H1 (cell line): Measurements from ENCODE around the gene FAM219A. TPM values are rescaled to one million over a fixed set of nuclear protein-coding genes. Genes with fewer than 3 reads are reported as not detected.
A peak's percentile ranks its signal among the peaks of the same experiment; 100 is the strongest.

Experiments
- CTCF ChIA-PET: fragments of 300-600 bp; sonication (Branson Sonifier 250); formaldehyde crosslinking; loops from one replicate; lab custom pipeline; 2021; ENCODE audit not compliant: partially characterized antibody; lab: Charles Lee
- POLR2A ChIA-PET: fragments of 300-600 bp; sonication (Branson Sonifier 250); formaldehyde crosslinking; loops from one replicate; lab custom pipeline; 2021; ENCODE audit warnings: inconsistent platforms; ENCODE audit not compliant: partially characterized antibody; lab: Charles Lee
- DNase-seq, 2 experiments: peaks; one replicate each; pipeline versions ENCODE4 v3.0.0 to v3.0.0-alpha.2; 2010 to 2022; ENCODE audit warnings: low spot score in 2 of 2, low read depth in 1 of 2, mixed read lengths in 1 of 2
- FAIRE-seq: peaks from 2 replicates; lab custom pipeline; 2011; peaks lifted over from hg19 to GRCh38; lab: Jason Lieb, UNC
- H2AFZ ChIP-seq: 2 replicates; pipeline ENCODE4 v1.8.1; 2012; ENCODE audit warnings: low read length, inconsistent platforms
- H2AK5ac ChIP-seq: 2 replicates; pipeline ENCODE4 v1.6.1; 2013; ENCODE audit warnings: low read depth, low read length
- H2BK120ac ChIP-seq: replicated peaks from 2 replicates; pipeline ENCODE3; 2013; ENCODE audit warnings: low read depth, low read length, inconsistent platforms
- H2BK12ac ChIP-seq: 2 replicates; pipeline ENCODE4 v1.6.1; 2013; ENCODE audit warnings: low read depth, low read length
- H2BK15ac ChIP-seq: 2 replicates; pipeline ENCODE4 v1.6.1; 2013; ENCODE audit warnings: low read length
- H2BK20ac ChIP-seq: 2 replicates; pipeline ENCODE4 v1.6.1; 2013; ENCODE audit warnings: low read length
- H2BK5ac ChIP-seq: 2 replicates; pipeline ENCODE4 v1.6.1; 2013; ENCODE audit warnings: low read depth, low read length
- H3K14ac ChIP-seq: 2 replicates; pipeline ENCODE4 v1.6.1; 2013; ENCODE audit warnings: inconsistent platforms; ENCODE audit not compliant: insufficient read length
- H3K18ac ChIP-seq: 2 replicates; pipeline ENCODE4 v1.6.1; 2013; ENCODE audit warnings: low read length; ENCODE audit errors: extremely low read depth
- H3K23ac ChIP-seq: 2 replicates; pipeline ENCODE4 v1.6.1; 2013; ENCODE audit warnings: inconsistent platforms; ENCODE audit not compliant: insufficient read length
- H3K23me2 ChIP-seq: 2 replicates; pipeline ENCODE4 v1.6.1; 2013; ENCODE audit warnings: low read depth, low read length
- H3K27ac ChIP-seq: 2 replicates; pipeline ENCODE4 v1.6.1; 2011; ENCODE audit warnings: low read depth, low read length, inconsistent platforms
- H3K27me3 ChIP-seq, 4 experiments: replicated peaks in 1 of 4; 1 replicate in 1 of 4; 2 replicates in 3 of 4; pipeline versions ENCODE4 v1.6.1 to v1.8.1; 2011 to 2013; ENCODE audit warnings: low read length in 3 of 4, mild to moderate bottlenecking in 3 of 4, inconsistent platforms in 2 of 4, mixed read lengths in 2 of 4, moderate library complexity in 1 of 4; ENCODE audit not compliant: control insufficient read depth in 3 of 4, insufficient read depth in 3 of 4; ENCODE audit errors: extremely low read depth in 1 of 4
- H3K36me3 ChIP-seq, 4 experiments: 2 replicates each; pipeline versions ENCODE4 v1.6.1 to v1.8.1; 2011 to 2013; ENCODE audit warnings: mild to moderate bottlenecking in 4 of 4, low read length in 3 of 4, moderate library complexity in 2 of 4, control low read depth in 1 of 4, inconsistent platforms in 1 of 4; ENCODE audit not compliant: insufficient read depth in 4 of 4, control insufficient read depth in 2 of 4
- H3K4ac ChIP-seq: replicated peaks from 2 replicates; pipeline ENCODE3; 2013; ENCODE audit warnings: low read length, low read depth, mixed read lengths, inconsistent platforms; ENCODE audit not compliant: insufficient read length
- H3K4me1 ChIP-seq, 4 experiments: replicated peaks in 1 of 4; 1 replicate in 1 of 4; 2 replicates in 3 of 4; pipeline versions ENCODE4 v1.6.1 to v1.8.1; 2011 to 2013; ENCODE audit warnings: low read length in 3 of 4, inconsistent platforms in 2 of 4, mixed read lengths in 1 of 4; ENCODE audit not compliant: insufficient read depth in 4 of 4, control insufficient read depth in 3 of 4
- H3K4me2 ChIP-seq, 2 experiments: 2 replicates each; pipeline versions ENCODE4 v1.6.1 to v1.8.1; 2011 to 2013; ENCODE audit warnings: low read depth in 2 of 2, low read length in 2 of 2, control low read depth in 1 of 2, inconsistent platforms in 1 of 2, mild to moderate bottlenecking in 1 of 2; ENCODE audit not compliant: insufficient read depth in 1 of 2
- H3K4me3 ChIP-seq, 4 experiments: fragments of 200-600, 300-600 bp in 1 of 4; sonication (generic), shearing (Covaris generic), sonication (Bioruptor Twin) in 1 of 4; 2 replicates each; pipeline versions ENCODE4 v1.5.1 to v1.8.1; 2011 to 2016; ENCODE audit warnings: low read length in 4 of 4, low read depth in 3 of 4, control low read depth in 2 of 4, inconsistent platforms in 2 of 4, mild to moderate bottlenecking in 2 of 4, mixed read lengths in 1 of 4, moderate library complexity in 1 of 4; ENCODE audit not compliant: insufficient read depth in 2 of 4; ENCODE audit errors: extremely low read depth in 1 of 4
- H3K56ac ChIP-seq: replicated peaks from 2 replicates; pipeline ENCODE3; 2013; ENCODE audit warnings: low read depth, mild to moderate bottlenecking, mixed read lengths, low read length, inconsistent platforms; ENCODE audit not compliant: insufficient read length
- H3K79me1 ChIP-seq: 2 replicates; pipeline ENCODE4 v1.6.1; 2013; ENCODE audit warnings: low read depth, low read length, control low read depth
- H3K79me2 ChIP-seq, 2 experiments: 2 replicates each; pipeline versions ENCODE4 v1.6.1 to v1.8.1; 2012 to 2013; ENCODE audit warnings: low read length in 2 of 2, mild to moderate bottlenecking in 2 of 2, inconsistent platforms in 1 of 2; ENCODE audit not compliant: insufficient read depth in 2 of 2, control insufficient read depth in 1 of 2
- H3K9ac ChIP-seq, 4 experiments: replicated peaks in 1 of 4; 1 replicate in 1 of 4; 2 replicates in 3 of 4; pipeline versions ENCODE4 v1.6.1 to v1.8.1; 2011 to 2013; ENCODE audit warnings: low read depth in 3 of 4, low read length in 3 of 4, control low read depth in 2 of 4, mild to moderate bottlenecking in 2 of 4, moderate library complexity in 2 of 4, inconsistent platforms in 1 of 4; ENCODE audit errors: extremely low read depth in 1 of 4
- H3K9me3 ChIP-seq, 2 experiments: 2 replicates each; pipeline versions ENCODE4 v1.6.1 to v1.8.1; 2012 to 2013; ENCODE audit warnings: mild to moderate bottlenecking in 2 of 2, moderate library complexity in 2 of 2, control low read depth in 1 of 2, inconsistent platforms in 1 of 2, low read depth in 1 of 2, low read length in 1 of 2, mixed read lengths in 1 of 2; ENCODE audit not compliant: insufficient read depth in 2 of 2
- H4K20me1 ChIP-seq, 2 experiments: replicated peaks in 1 of 2; 2 replicates each; pipeline versions ENCODE3 to v1.8.1; 2011 to 2013; ENCODE audit warnings: inconsistent platforms in 2 of 2, low read length in 2 of 2, mild to moderate bottlenecking in 1 of 2; ENCODE audit not compliant: insufficient read depth in 2 of 2, control insufficient read depth in 1 of 2
- H4K5ac ChIP-seq: 2 replicates; pipeline ENCODE4 v1.6.1; 2013; ENCODE audit warnings: low read length, low read depth, mixed read lengths, inconsistent platforms; ENCODE audit not compliant: insufficient read length
- H4K8ac ChIP-seq: 2 replicates; pipeline ENCODE4 v1.8.0; 2013; ENCODE audit warnings: mild to moderate bottlenecking, moderate library complexity, low read length, inconsistent platforms; ENCODE audit not compliant: insufficient read depth; ENCODE audit errors: extremely low read depth
- H4K91ac ChIP-seq: replicated peaks from 2 replicates; pipeline ENCODE3; 2013; ENCODE audit warnings: low read length, mixed read lengths, inconsistent platforms; ENCODE audit not compliant: insufficient read length
- CBX8 ChIP-seq: fragments of 300-800, 300-1000 bp; sonication (generic); IDR thresholded peaks from 2 replicates; pipeline ENCODE4 v1.7.1; 2016; ENCODE audit warnings: low read depth, low read length, borderline replicate concordance
- CEBPB ChIP-seq: IDR thresholded peaks from 2 replicates; pipeline ENCODE4 v1.6.1; 2012; ENCODE audit warnings: low read depth, low read length
- JUND ChIP-seq: IDR thresholded peaks from 2 replicates; pipeline ENCODE4 v1.6.1; 2011; ENCODE audit warnings: mild to moderate bottlenecking, improper control_type of control experiment, low read length
- RAD21 ChIP-seq, 2 experiments: IDR thresholded peaks in 1 of 2; conservative IDR thresholded peaks in 1 of 2; 2 replicates each; pipeline ENCODE4 v1.6.1; 2011; ENCODE audit warnings: low read depth in 2 of 2, low read length in 2 of 2, improper control_type of control experiment in 1 of 2, inconsistent platforms in 1 of 2, mild to moderate bottlenecking in 1 of 2, moderate library complexity in 1 of 2
- polyA plus RNA-seq, 7 experiments: library from polyadenylated mRNA; depleted of rRNA in 3 of 7; stranded (reverse) in 5 of 7; unstranded in 2 of 7; fragments of >200 nt in 5 of 7; fragments of 200-250 nt in 2 of 7; gene quantifications; 1 replicate in 5 of 7; 2 replicates in 1 of 7; 4 replicates in 1 of 7; pipeline versions ENCODE4 v1.2.1 to v1.2.3, GENCODE V29; 2011 to 2013; ENCODE audit warnings: missing spikeins in 2 of 7, mixed read lengths in 2 of 7
- total RNA-seq: library from RNA; stranded (reverse); fragmentation: NEBNext Ultra II Directional; extraction: Animal tissue kit (Norgen Biotek cat#: 25700); gene quantifications from 2 replicates; pipeline ENCODE4 v1.2.1, GENCODE V29; 2021
- TF ChIP-seq, protein P1 (sequence below), 3 experiments: IDR thresholded peaks; 1 replicate in 2 of 3; 2 replicates in 1 of 3; pipeline versions ENCODE4 v1.5.1 to v1.6.1; 2011; ENCODE audit warnings: low read length in 3 of 3, mild to moderate bottlenecking in 3 of 3, inconsistent platforms in 2 of 3, low read depth in 1 of 3, moderate library complexity in 1 of 3; ENCODE audit not compliant: insufficient read depth in 1 of 3; ENCODE audit errors: control extremely low read depth in 1 of 3

Gene FAM219A
- total and polyA plus RNA-seq, 2 of the 8 experiments (the other 6 are each of a cell fraction or from before 2014, with no cell fraction given), result 7.7 to 10.4 TPM

DNA sequence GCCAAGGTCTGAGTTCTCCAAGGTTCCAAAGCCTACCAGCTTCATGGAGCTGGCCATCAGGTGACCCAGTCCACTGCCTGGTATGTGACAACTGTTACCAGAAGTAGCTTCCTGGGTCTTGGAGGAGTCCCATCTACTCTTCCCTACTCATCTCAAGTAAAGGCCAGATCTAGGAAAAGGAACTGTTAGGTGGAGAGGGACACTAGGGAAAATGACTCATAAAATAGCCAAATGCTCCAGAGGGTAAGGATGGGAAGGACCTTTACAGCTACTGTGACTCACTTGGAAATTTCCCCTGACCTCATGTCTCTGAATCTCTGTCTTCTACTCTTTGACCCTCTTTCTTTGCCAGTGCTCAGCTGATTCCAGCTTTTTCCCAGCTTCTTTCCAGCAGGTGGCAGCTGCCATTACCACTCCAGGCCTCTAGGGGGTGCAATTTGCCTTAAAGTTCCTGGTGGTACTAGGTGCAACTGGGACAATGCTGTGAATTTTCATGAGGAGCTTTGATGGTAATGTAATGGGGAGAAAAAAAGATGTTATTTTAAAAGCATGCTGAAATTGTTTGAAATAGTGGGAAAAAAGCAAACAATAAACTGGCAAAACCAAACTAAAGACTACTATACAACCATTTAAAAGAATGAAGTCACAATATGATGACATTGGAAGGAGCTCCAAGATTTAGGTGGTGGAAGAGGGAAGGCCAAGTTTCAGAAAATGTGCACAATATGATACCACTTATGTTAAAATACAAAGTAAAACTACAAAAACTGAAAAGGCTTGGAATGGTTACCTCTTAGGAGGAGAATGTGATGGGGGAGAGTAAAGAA lies 54.6 kb downstream of the FAM219A start:
- Histone ChIP-seq H3K79me1 (no peaks in the 10 kb centered on the region), H3K4me1 (no peaks in the 10 kb centered on the region), H3K14ac (no peak overlapping the region), H3K4me3 (no peak overlapping the region), H3K9ac (no peak overlapping the region), H2BK20ac (no peak overlapping the region), H3K4ac (no peak overlapping the region), H4K20me1 (peaks cover 0 to 3% of the 10 kb centered on the region in 2 experiments), H4K91ac (no peak overlapping the region), H2BK120ac (no peak overlapping the region), H3K36me3 (no peaks in the 10 kb centered on the region; a peak in 2 of 8 replicates), H4K8ac (no peak overlapping the region), H2AFZ (no peak overlapping the region), H2AK5ac (no peak overlapping the region), H3K4me2 (no peak overlapping the region), H3K18ac (no peak overlapping the region), H3K79me2 (no peaks in the 10 kb centered on the region), H3K9me3 (no peaks in the 10 kb centered on the region), H3K27me3 (no peaks in the 10 kb centered on the region), H3K56ac (no peak overlapping the region), H2BK5ac (no peak overlapping the region), H2BK12ac (no peak overlapping the region), H3K27ac (no peak overlapping the region), H3K23ac (no peak overlapping the region), H4K5ac (no peak overlapping the region), H3K23me2 (no peaks in the 10 kb centered on the region), H2BK15ac (no peak overlapping the region)
- DNase-seq, result peak in 1 of 2 experiments; percentile 90
- TF ChIP-seq, protein P1, sequence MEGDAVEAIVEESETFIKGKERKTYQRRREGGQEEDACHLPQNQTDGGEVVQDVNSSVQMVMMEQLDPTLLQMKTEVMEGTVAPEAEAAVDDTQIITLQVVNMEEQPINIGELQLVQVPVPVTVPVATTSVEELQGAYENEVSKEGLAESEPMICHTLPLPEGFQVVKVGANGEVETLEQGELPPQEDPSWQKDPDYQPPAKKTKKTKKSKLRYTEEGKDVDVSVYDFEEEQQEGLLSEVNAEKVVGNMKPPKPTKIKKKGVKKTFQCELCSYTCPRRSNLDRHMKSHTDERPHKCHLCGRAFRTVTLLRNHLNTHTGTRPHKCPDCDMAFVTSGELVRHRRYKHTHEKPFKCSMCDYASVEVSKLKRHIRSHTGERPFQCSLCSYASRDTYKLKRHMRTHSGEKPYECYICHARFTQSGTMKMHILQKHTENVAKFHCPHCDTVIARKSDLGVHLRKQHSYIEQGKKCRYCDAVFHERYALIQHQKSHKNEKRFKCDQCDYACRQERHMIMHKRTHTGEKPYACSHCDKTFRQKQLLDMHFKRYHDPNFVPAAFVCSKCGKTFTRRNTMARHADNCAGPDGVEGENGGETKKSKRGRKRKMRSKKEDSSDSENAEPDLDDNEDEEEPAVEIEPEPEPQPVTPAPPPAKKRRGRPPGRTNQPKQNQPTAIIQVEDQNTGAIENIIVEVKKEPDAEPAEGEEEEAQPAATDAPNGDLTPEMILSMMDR (IDR thresholded peaks at IDR 0.05; ENCODE audit: control extremely low read depth in 1 of 3, insufficient read depth in 1 of 3, low read depth in 1 of 3, low read length in 3 of 3), result peak; percentile 79 to 98 (median 98)
- TF ChIP-seq JUND, result 0 out of 2 replicates have a peak, but pooled peaks have one; percentile 22
- TF ChIP-seq CBX8, result no peak
- TF ChIP-seq CEBPB, result no peak
- peak; percentile 86 to 92 for TF ChIP-seq RAD21 (IDR thresholded peaks at IDR 0.05 in 1 of 2, conservative IDR thresholded peaks at IDR 0.05 in 1 of 2; ENCODE audit: low read depth in 2 of 2, low read length in 2 of 2)
- FAIRE-seq, result peak; percentile 98
- ChIA-PET POLR2A (interaction anchor here (1.1 kb wide), 1 partner anchor 73 kb away, joined by 3 read pairs; no protein-coding TSS in a partner anchor), CTCF (interaction anchor here (0.6 to 4.1 kb wide), 65 partner anchors 10 to 304 kb away, joined by 3 to 56 read pairs (median 6); partner anchors contain the start of genes FAM219A and MYORG)
